Central memory CD8-positive, alpha-beta T cell (primary cell): Measurements from ENCODE around the gene GPC4.
"Not testable (repeated sequence)": the region's sequence is repeated elsewhere in the genome, so short reads cannot be mapped to it uniquely, and the experiment has no call there.

ENCODE experiments used
- ATAC-seq: fragments of 150-1000 bp; cut with Tn5 transposase; replicated peaks from 2 replicates; pipeline ENCODE4 v1.10.0; 2022; ENCODE audit warnings: mild to moderate bottlenecking, moderate FRiP score, moderate number of reproducible peaks; ENCODE audit not compliant: poor library complexity, severe bottlenecking; ENCODE audit errors: extremely low read depth
- DNase-seq, 2 donors: peaks; one replicate each; pipeline ENCODE4 v3.0.0; 2021; ENCODE audit warnings: low spot score in 2 of 2
- H3K27ac Mint-ChIP-seq: one replicate; pipeline ENCODE4 v1.8.0; 2022; ENCODE audit warnings: low read depth, mild to moderate bottlenecking, moderate library complexity, mixed read lengths
- H3K27me3 Mint-ChIP-seq: one replicate; pipeline ENCODE4 v1.8.0; 2022; ENCODE audit warnings: mixed read lengths
- H3K36me3 Mint-ChIP-seq: one replicate; pipeline ENCODE4 v1.8.0; 2022; ENCODE audit warnings: mild to moderate bottlenecking, moderate library complexity, mixed read lengths; ENCODE audit not compliant: insufficient read depth
- H3K4me1 Mint-ChIP-seq: one replicate; pipeline ENCODE4 v1.8.0; 2022; ENCODE audit warnings: mixed read lengths
- H3K4me3 Mint-ChIP-seq: one replicate; pipeline ENCODE4 v1.8.0; 2022; ENCODE audit warnings: mild to moderate bottlenecking, moderate library complexity, mixed read lengths
- H3K9me3 Mint-ChIP-seq: one replicate; pipeline ENCODE4 v1.8.0; 2022; ENCODE audit warnings: mixed read lengths

The GPC4 gene

GRCh38 chrX:133337250-133337649 lies 78.0 kb downstream of the GPC4 start:
- Mint-ChIP-seq H3K4me1 (no peaks in the 10 kb centered on the region), H3K4me3 (no peak overlapping the region), H3K9me3 (no peaks in the 10 kb centered on the region), H3K27me3 (no peaks in the 10 kb centered on the region), H3K36me3 (no peaks in the 10 kb centered on the region), H3K27ac (no peak overlapping the region)
- ATAC-seq (no peak), DNase-seq (no peak)

- no peaks in the 10 kb centered on the region for H3K4me1 Mint-ChIP-seq
- DNase-seq: no peak
- no peak overlapping the region for H3K4me3 Mint-ChIP-seq
- no peaks in the 10 kb centered on the region for H3K9me3 Mint-ChIP-seq
- no peak overlapping the region for H3K27ac Mint-ChIP-seq
- H3K27me3 Mint-ChIP-seq: no peaks in the 10 kb centered on the region
- ATAC-seq: no peak
- H3K36me3 Mint-ChIP-seq: no peaks in the 10 kb centered on the region
These were observed 80.3 kb downstream of the GPC4 start for GRCh38 chrX:133335027-133335426.

- no peaks in the 10 kb centered on the region for H3K4me1 Mint-ChIP-seq
These were observed 82.0 kb downstream of the GPC4 start for GRCh38 chrX:133333154-133333750.

GRCh38 chrX:133332737-133333136 lies 82.6 kb downstream of the GPC4 start:
- H3K4me1 Mint-ChIP-seq: no peaks in the 10 kb centered on the region
- no peak overlapping the region for H3K4me3 Mint-ChIP-seq
- DNase-seq (no peak), ATAC-seq (no peak)
- H3K9me3 Mint-ChIP-seq: no peaks in the 10 kb centered on the region
- H3K36me3 Mint-ChIP-seq: no peaks in the 10 kb centered on the region
- no peaks in the 10 kb centered on the region for H3K27me3 Mint-ChIP-seq
- H3K27ac Mint-ChIP-seq: no peak overlapping the region

More at GRCh38 chrX:133333154-133333750, 82.0 kb downstream of the GPC4 start:
- no peaks in the 10 kb centered on the region for H3K36me3 Mint-ChIP-seq
- no peaks in the 10 kb centered on the region for H3K9me3 Mint-ChIP-seq
- no peak for ATAC-seq
- no peak overlapping the region for H3K4me3 Mint-ChIP-seq
- H3K27me3 Mint-ChIP-seq: no peaks in the 10 kb centered on the region
- no peak overlapping the region for H3K27ac Mint-ChIP-seq
- no peak for DNase-seq

- no peak for ATAC-seq
- no peak for DNase-seq
- Mint-ChIP-seq H3K36me3 (no peaks in the 10 kb centered on the region), H3K27me3 (no peaks in the 10 kb centered on the region), H3K4me1 (no peaks in the 10 kb centered on the region), H3K9me3 (no peaks in the 10 kb centered on the region), H3K27ac (no peak overlapping the region), H3K4me3 (no peak overlapping the region)
These were observed 84.3 kb downstream of the GPC4 start for GRCh38 chrX:133330956-133331355.

- Mint-ChIP-seq H3K9me3 (no peaks in the 10 kb centered on the region), H3K36me3 (no peaks in the 10 kb centered on the region), H3K4me3 (no peak overlapping the region), H3K27ac (no peak overlapping the region), H3K4me1 (no peaks in the 10 kb centered on the region), H3K27me3 (no peaks in the 10 kb centered on the region)
- ATAC-seq: no peak
- no peak for DNase-seq
These were observed 89.9 kb downstream of the GPC4 start for GRCh38 chrX:133325422-133325821.

GRCh38 chrX:133323431-133323830 lies 91.9 kb downstream of the GPC4 start:
- no peaks in the 10 kb centered on the region for H3K36me3 Mint-ChIP-seq
- no peaks in the 10 kb centered on the region for H3K9me3 Mint-ChIP-seq
- no peak for DNase-seq
- H3K4me3 Mint-ChIP-seq: no peak overlapping the region
- no peaks in the 10 kb centered on the region for H3K27me3 Mint-ChIP-seq
- no peaks in the 10 kb centered on the region for H3K4me1 Mint-ChIP-seq
- no peak overlapping the region for H3K27ac Mint-ChIP-seq
- ATAC-seq: no peak

- not testable (repeated sequence) for ATAC-seq, H3K36me3 Mint-ChIP-seq, DNase-seq, H3K27ac Mint-ChIP-seq, H3K4me1 Mint-ChIP-seq, H3K4me3 Mint-ChIP-seq, H3K27me3 Mint-ChIP-seq, H3K9me3 Mint-ChIP-seq
These were observed 93.0 kb downstream of the GPC4 start for GRCh38 chrX:133322269-133322668.

GRCh38 chrX:133321451-133321850 lies 93.8 kb downstream of the GPC4 start:
- DNase-seq: no peak
- H3K9me3 Mint-ChIP-seq: no peaks in the 10 kb centered on the region
- H3K4me1 Mint-ChIP-seq: no peaks in the 10 kb centered on the region
- no peak for ATAC-seq
- H3K27me3 Mint-ChIP-seq: no peaks in the 10 kb centered on the region
- no peak overlapping the region for H3K27ac Mint-ChIP-seq
- H3K36me3 Mint-ChIP-seq: no peaks in the 10 kb centered on the region
- no peak overlapping the region for H3K4me3 Mint-ChIP-seq

GRCh38 chrX:133314281-133314680 lies 101.0 kb downstream of the GPC4 start:
- no peak overlapping the region for H3K27ac Mint-ChIP-seq
- DNase-seq (no peak), ATAC-seq (no peak)
- no peaks in the 10 kb centered on the region for H3K4me1 Mint-ChIP-seq
- H3K9me3 Mint-ChIP-seq: no peaks in the 10 kb centered on the region
- no peak overlapping the region for H3K4me3 Mint-ChIP-seq
- peaks cover 14% of the 10 kb centered on the region for H3K27me3 Mint-ChIP-seq
- H3K36me3 Mint-ChIP-seq: no peaks in the 10 kb centered on the region

- peaks cover 14% of the 10 kb centered on the region for H3K27me3 Mint-ChIP-seq
- H3K36me3 Mint-ChIP-seq: no peaks in the 10 kb centered on the region
- ATAC-seq (no peak), DNase-seq (no peak)
- no peak overlapping the region for H3K4me3 Mint-ChIP-seq
- H3K27ac Mint-ChIP-seq: no peak overlapping the region
- H3K4me1 Mint-ChIP-seq: no peaks in the 10 kb centered on the region
- no peaks in the 10 kb centered on the region for H3K9me3 Mint-ChIP-seq
These were observed 106.8 kb downstream of the GPC4 start for GRCh38 chrX:133308499-133308897.

GRCh38 chrX:133307637-133308498 lies 107.4 kb downstream of the GPC4 start:
- Mint-ChIP-seq H3K9me3 (no peaks in the 10 kb centered on the region), H3K4me1 (no peaks in the 10 kb centered on the region), H3K27me3 (peaks cover 14% of the 10 kb centered on the region), H3K27ac (no peak overlapping the region), H3K4me3 (no peak overlapping the region), H3K36me3 (no peaks in the 10 kb centered on the region)
- ATAC-seq (no peak), DNase-seq (no peak)

GRCh38 chrX:133307094-133307493 lies 108.2 kb downstream of the GPC4 start:
- Mint-ChIP-seq H3K4me1 (no peaks in the 10 kb centered on the region), H3K9me3 (no peaks in the 10 kb centered on the region), H3K4me3 (no peak overlapping the region), H3K36me3 (no peaks in the 10 kb centered on the region), H3K27me3 (peaks cover 10% of the 10 kb centered on the region), H3K27ac (no peak overlapping the region)
- DNase-seq (no peak), ATAC-seq (no peak)
